Activated naive CD8-positive, alpha-beta T cell treated with anti-CD3 and anti-CD28 coated beads, Interleukin-2, amount 50 U/mL, for 16 hours (primary cell): ENCODE results near the gene VPS13C.

Experiments used
- DNase-seq: peaks from one replicate; pipeline ENCODE4 v3.0.0-alpha.2; 2020; ENCODE audit warnings: low read depth, low spot score

VPS13C gene

GRCh38 chr15:62060113-62060895 is at the start of gene VPS13C:
Gene VPS13C (minus strand): TSS chr15:62060447. CDS start chr15:62060374, 73 bp downstream.
- peak; percentile 74 for DNase-seq

GRCh38 chr15:62109437-62109836 is 49.2 kb upstream of the VPS13C start:
- DNase-seq, result no peak

GRCh38 chr15:62108411-62108810 is 48.2 kb upstream of the VPS13C start:
- DNase-seq, result no peak

GRCh38 chr15:62107571-62108121 is 47.4 kb upstream of the VPS13C start:
- DNase-seq, result no peak

- DNase-seq, result no peak
Observed at GRCh38 chr15:62106096-62106495, 45.8 kb upstream of the VPS13C start.

GRCh38 chr15:62105266-62105665 is 45.0 kb upstream of the VPS13C start:
- no peak for DNase-seq

- DNase-seq, result no peak
Observed at GRCh38 chr15:62104846-62105245, 44.6 kb upstream of the VPS13C start.

GRCh38 chr15:62104401-62104800 is 44.2 kb upstream of the VPS13C start:
- no peak for DNase-seq

- DNase-seq, result no peak
Observed at GRCh38 chr15:62103431-62103830, 43.2 kb upstream of the VPS13C start.

- DNase-seq, result no peak
Observed at GRCh38 chr15:62099094-62099601, 38.9 kb upstream of the VPS13C start.

GRCh38 chr15:62094388-62094787 is 34.1 kb upstream of the VPS13C start:
- DNase-seq, result no peak

GRCh38 chr15:62093809-62094208 is 33.6 kb upstream of the VPS13C start:
- DNase-seq, result no peak

- DNase-seq, result no peak
Observed at GRCh38 chr15:62090988-62091387, 30.7 kb upstream of the VPS13C start.

GRCh38 chr15:62089616-62090015 is 29.4 kb upstream of the VPS13C start:
- DNase-seq, result no peak

- DNase-seq, result no peak
Observed at GRCh38 chr15:62088353-62088693, 28.1 kb upstream of the VPS13C start.

GRCh38 chr15:62087671-62088352 is 27.6 kb upstream of the VPS13C start:
- no peak for DNase-seq

GRCh38 chr15:62085740-62086139 is 25.5 kb upstream of the VPS13C start:
- no peak for DNase-seq

GRCh38 chr15:62083194-62084154 is 23.2 kb upstream of the VPS13C start:
- no peak for DNase-seq

GRCh38 chr15:62079594-62079993 is 19.3 kb upstream of the VPS13C start:
- no peak for DNase-seq

GRCh38 chr15:62075595-62076277 is 15.5 kb upstream of the VPS13C start:
- DNase-seq, result no peak

GRCh38 chr15:62071711-62072308 is 11.6 kb upstream of the VPS13C start:
- no peak for DNase-seq
